ENCODE results near the gene SPRR5. TPM values are rescaled to one million over a fixed set of nuclear protein-coding genes. Genes with fewer than 3 reads are reported as not detected.

Gene SPRR5, protein sequence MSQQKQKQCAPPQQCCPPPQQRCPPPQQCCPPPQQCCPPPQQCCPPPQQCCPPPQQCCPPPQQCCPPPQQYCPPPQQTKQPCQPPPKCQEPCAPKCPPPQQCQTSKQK
- not detected for total RNA-seq

GRCh38 chr1:152946651-152947256, at the start of gene SPRR5:
Gene SPRR5 (plus strand): TSS chr1:152947206. CDS start chr1:152948555, 1,349 bp downstream.
- Mint-ChIP-seq H3K4me3 (no peak within 1 kb of the TSS), H3K4me1 (no peaks in the 10 kb centered on the region), H3K36me3 (ENCODE audit: low read depth) (no peaks in the 10 kb centered on the region), H3K27me3 (no peaks in the 10 kb centered on the region), H3K9me3 (no peaks in the 10 kb centered on the region), H3K27ac (no peak within 1 kb of the TSS)
- POLR2A ChIA-PET = no interaction called here
- CTCF ChIA-PET = no interaction called here
- DNase-seq = no peak

GRCh38 chr1:152899027-152899426, 48.0 kb upstream of the SPRR5 start:
- H3K36me3 Mint-ChIP-seq (ENCODE audit: low read depth) = no peaks in the 10 kb centered on the region
- no peak overlapping the region for H3K4me3 Mint-ChIP-seq
- no peaks in the 10 kb centered on the region for H3K4me1 Mint-ChIP-seq
- ChIA-PET POLR2A (no interaction called here), CTCF (no interaction called here)
- no peaks in the 10 kb centered on the region for H3K9me3 Mint-ChIP-seq
- H3K27ac Mint-ChIP-seq = no peak overlapping the region
- no peak for DNase-seq
- peaks cover 14% of the 10 kb centered on the region for H3K27me3 Mint-ChIP-seq

DNA sequence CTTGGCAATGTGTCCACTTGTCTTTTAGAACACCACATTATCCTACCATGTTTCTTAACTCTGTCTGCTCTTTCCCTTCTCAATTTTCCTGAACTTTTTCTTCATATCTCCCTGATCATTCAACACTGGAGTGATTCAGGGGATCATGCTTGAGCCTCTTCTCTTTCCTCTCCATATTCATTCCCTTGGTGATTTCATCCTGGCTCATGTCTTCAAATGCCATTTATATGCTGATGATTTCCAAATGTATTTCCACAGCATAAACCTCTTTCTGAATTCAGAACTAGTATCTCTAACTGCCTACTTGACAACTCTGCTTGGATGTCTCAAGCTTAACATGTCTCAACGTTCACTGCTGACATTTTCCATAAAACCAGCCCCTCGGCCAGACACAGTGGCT, 47.1 kb upstream of the SPRR5 start:
- H3K36me3 Mint-ChIP-seq (ENCODE audit: low read depth) = no peaks in the 10 kb centered on the region
- H3K27me3 Mint-ChIP-seq = peaks cover 10% of the 10 kb centered on the region
- no peaks in the 10 kb centered on the region for H3K4me1 Mint-ChIP-seq
- H3K4me3 Mint-ChIP-seq = no peak overlapping the region
- DNase-seq = no peak
- no peak overlapping the region for H3K27ac Mint-ChIP-seq
- ChIA-PET CTCF (no interaction called here), POLR2A (no interaction called here)
- H3K9me3 Mint-ChIP-seq = no peaks in the 10 kb centered on the region

DNA sequence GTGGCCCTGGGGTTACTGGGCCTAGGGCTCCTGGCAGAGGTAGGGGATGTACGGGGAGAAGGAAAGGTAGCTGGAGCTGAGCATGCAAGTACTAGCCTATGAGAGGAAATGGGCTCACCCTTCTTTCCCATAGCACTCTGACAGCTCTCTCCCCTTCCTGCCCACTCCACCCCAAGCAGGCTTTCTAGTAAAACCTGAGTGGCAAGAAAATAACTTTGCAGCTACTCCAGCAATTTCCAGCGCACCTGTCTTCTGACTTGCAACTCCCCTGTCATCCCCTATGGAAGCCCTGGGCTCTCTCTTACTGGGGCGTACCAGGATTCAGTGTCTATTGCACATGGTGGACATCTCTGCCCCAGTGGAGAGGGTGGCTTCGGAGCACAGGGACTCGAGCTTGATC, 45.4 kb upstream of the SPRR5 start:
- H3K36me3 Mint-ChIP-seq (ENCODE audit: low read depth) = no peaks in the 10 kb centered on the region
- H3K27me3 Mint-ChIP-seq = peaks cover 5% of the 10 kb centered on the region
- no peaks in the 10 kb centered on the region for H3K4me1 Mint-ChIP-seq
- H3K4me3 Mint-ChIP-seq = no peak overlapping the region
- POLR2A ChIA-PET = interaction anchor here (1.2 kb wide), 1 partner anchor 11 kb away, joined by 3 read pairs; no protein-coding TSS in a partner anchor
- CTCF ChIA-PET = no interaction called here
- no peak for DNase-seq
- no peaks in the 10 kb centered on the region for H3K9me3 Mint-ChIP-seq
- no peak overlapping the region for H3K27ac Mint-ChIP-seq

DNA sequence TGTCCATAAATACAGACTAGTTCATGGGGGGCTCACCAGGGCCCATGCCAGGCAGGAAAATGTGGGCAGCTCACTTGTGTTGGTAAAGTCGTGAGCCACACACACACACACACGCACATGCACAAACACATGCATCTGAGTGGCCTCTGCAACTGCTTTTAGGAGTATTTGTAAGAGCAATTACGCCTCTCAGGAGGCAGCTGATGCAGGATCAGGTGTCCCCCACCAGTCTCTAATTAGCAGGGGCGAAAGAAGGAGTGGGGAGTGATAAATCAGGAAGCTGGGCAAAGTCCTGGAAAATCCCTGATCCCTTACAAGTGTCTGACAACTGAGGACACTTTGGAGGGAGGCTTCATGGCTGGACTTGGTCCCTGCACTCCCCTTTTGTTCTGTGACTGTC, 44.4 kb upstream of the SPRR5 start:
- POLR2A ChIA-PET = interaction anchor here (1.2 kb wide), 1 partner anchor 10 kb away, joined by 3 read pairs; no protein-coding TSS in a partner anchor
- Mint-ChIP-seq H3K9me3 (no peaks in the 10 kb centered on the region), H3K36me3 (ENCODE audit: low read depth) (no peaks in the 10 kb centered on the region), H3K27me3 (peaks cover 6% of the 10 kb centered on the region), H3K27ac (no peak overlapping the region), H3K4me3 (no peak overlapping the region), H3K4me1 (no peaks in the 10 kb centered on the region)
- no peak for DNase-seq
- CTCF ChIA-PET = no interaction called here

GRCh38 chr1:152904688-152905440, 42.1 kb upstream of the SPRR5 start:
- CTCF ChIA-PET = no interaction called here
- H3K27me3 Mint-ChIP-seq = peaks cover 12% of the 10 kb centered on the region
- H3K9me3 Mint-ChIP-seq = no peaks in the 10 kb centered on the region
- DNase-seq = no peak
- no peak overlapping the region for H3K4me3 Mint-ChIP-seq
- no peak overlapping the region for H3K27ac Mint-ChIP-seq
- H3K4me1 Mint-ChIP-seq = no peaks in the 10 kb centered on the region
- POLR2A ChIA-PET = no interaction called here
- H3K36me3 Mint-ChIP-seq (ENCODE audit: low read depth) = no peaks in the 10 kb centered on the region

DNA sequence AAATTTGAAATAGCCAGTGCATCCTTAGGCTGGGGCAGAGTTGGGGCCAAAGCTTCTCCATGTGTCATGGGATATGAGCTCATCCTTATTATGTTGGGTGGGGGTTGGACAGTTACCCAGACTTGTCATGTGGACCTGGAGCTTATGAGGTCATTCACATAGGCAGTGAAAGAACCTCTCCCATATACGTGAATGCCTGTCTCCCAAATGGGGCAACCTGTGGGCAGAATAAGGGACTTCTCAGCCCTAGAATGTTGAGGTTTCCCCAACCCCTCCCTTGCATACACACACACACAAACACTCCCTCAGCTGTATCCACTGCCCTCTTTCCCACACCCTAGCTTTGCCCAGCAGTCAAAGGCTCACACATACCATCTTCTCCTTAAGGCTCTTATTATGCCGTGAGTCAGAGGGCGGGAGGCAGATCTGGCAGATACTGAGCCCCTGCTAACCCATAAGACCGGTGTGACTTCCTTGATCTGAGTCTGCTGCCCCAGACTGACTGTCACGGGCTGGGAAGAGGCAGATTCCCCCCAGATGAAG, 40.9 kb upstream of the SPRR5 start:
- no peak overlapping the region for H3K27ac Mint-ChIP-seq
- no peak for DNase-seq

GRCh38 chr1:152907686-152908601, 39.1 kb upstream of the SPRR5 start, which contains the start of gene IVL:
Gene IVL (plus strand): TSS chr1:152908546. CDS start chr1:152909798, 1,252 bp downstream.
- DNase-seq = no peak
- peaks cover 14% of the 10 kb centered on the region for H3K27me3 Mint-ChIP-seq
- ChIA-PET POLR2A (no interaction called here), CTCF (no interaction called here)
- H3K4me1 Mint-ChIP-seq = no peaks in the 10 kb centered on the region
- H3K9me3 Mint-ChIP-seq = no peaks in the 10 kb centered on the region
- H3K36me3 Mint-ChIP-seq (ENCODE audit: low read depth) = no peaks in the 10 kb centered on the region
- no peak within 1 kb of the TSS for H3K27ac Mint-ChIP-seq
- H3K4me3 Mint-ChIP-seq = no peak within 1 kb of the TSS

More for the DNA sequence above, 40.9 kb upstream of the SPRR5 start:
- ChIA-PET CTCF (no interaction called here), POLR2A (no interaction called here)
- Mint-ChIP-seq H3K9me3 (no peaks in the 10 kb centered on the region), H3K36me3 (ENCODE audit: low read depth) (no peaks in the 10 kb centered on the region), H3K4me1 (no peaks in the 10 kb centered on the region), H3K4me3 (no peak overlapping the region), H3K27me3 (peaks cover 12% of the 10 kb centered on the region)

DNA sequence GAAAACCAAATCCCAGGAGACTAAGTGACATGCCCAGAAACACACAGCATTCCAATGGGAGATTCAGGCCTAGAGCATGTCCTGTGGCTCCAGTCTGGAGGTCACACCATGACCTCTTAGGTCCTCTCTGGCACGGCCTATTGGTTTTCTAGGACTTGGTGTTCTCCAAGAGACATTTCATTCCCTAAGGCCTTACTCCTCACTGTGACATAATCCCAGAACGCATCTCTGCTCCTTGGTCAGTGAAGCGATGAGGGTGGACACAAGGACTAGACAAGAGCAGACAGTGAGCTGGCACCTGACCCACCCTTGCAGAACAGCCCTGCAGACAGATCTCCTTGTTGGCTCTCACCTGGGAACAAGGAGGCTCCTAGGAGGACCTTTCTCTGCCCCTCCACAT, 37.8 kb upstream of the SPRR5 start:
- DNase-seq = no peak
- peaks cover 20% of the 10 kb centered on the region for H3K27me3 Mint-ChIP-seq
- no peaks in the 10 kb centered on the region for H3K9me3 Mint-ChIP-seq
- H3K36me3 Mint-ChIP-seq (ENCODE audit: low read depth) = no peaks in the 10 kb centered on the region
- ChIA-PET POLR2A (no interaction called here), CTCF (no interaction called here)
- no peak overlapping the region for H3K27ac Mint-ChIP-seq
- no peak overlapping the region for H3K4me3 Mint-ChIP-seq
- H3K4me1 Mint-ChIP-seq = no peaks in the 10 kb centered on the region

- ChIA-PET POLR2A (interaction anchor here (1.0 kb wide), 1 partner anchor 10 kb away, joined by 3 read pairs; no protein-coding TSS in a partner anchor), CTCF (no interaction called here)
- no peaks in the 10 kb centered on the region for H3K9me3 Mint-ChIP-seq
- peaks cover 27% of the 10 kb centered on the region for H3K27me3 Mint-ChIP-seq
- H3K4me3 Mint-ChIP-seq = no peak overlapping the region
- DNase-seq = no peak
- H3K27ac Mint-ChIP-seq = no peak overlapping the region
- H3K36me3 Mint-ChIP-seq (ENCODE audit: low read depth) = no peaks in the 10 kb centered on the region
- no peaks in the 10 kb centered on the region for H3K4me1 Mint-ChIP-seq
These were observed 34.5 kb upstream of the SPRR5 start for GRCh38 chr1:152912471-152912870.

GRCh38 chr1:152912900-152913299, 34.1 kb upstream of the SPRR5 start:
- ChIA-PET POLR2A (interaction anchor here (1.0 kb wide), 1 partner anchor 11 kb away, joined by 3 read pairs; no protein-coding TSS in a partner anchor), CTCF (no interaction called here)
- no peak overlapping the region for H3K27ac Mint-ChIP-seq
- no peaks in the 10 kb centered on the region for H3K4me1 Mint-ChIP-seq
- H3K4me3 Mint-ChIP-seq = no peak overlapping the region
- DNase-seq = no peak
- H3K9me3 Mint-ChIP-seq = no peaks in the 10 kb centered on the region
- H3K27me3 Mint-ChIP-seq = peaks cover 25% of the 10 kb centered on the region
- no peaks in the 10 kb centered on the region for H3K36me3 Mint-ChIP-seq (ENCODE audit: low read depth)

DNA sequence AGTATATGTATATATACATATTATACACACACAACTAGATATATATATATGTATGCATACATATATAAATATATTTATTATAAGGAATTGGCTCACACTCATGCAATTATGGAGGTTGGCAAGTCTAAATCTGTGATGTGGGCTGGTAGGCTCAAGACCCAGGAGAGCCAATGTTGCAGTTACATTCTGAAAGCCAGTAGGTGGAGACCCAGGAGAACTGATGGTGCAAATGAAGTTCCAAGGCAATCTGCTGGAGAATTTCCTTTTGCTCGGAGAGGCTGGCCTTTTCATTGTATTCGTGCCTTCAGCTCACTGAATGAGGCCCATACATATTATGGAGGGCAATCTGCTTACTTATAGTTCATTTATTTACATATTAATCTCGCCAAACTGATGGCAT, 29.2 kb upstream of the SPRR5 start:
- DNase-seq = no peak
- no peaks in the 10 kb centered on the region for H3K9me3 Mint-ChIP-seq
- H3K4me3 Mint-ChIP-seq = no peak overlapping the region
- H3K27ac Mint-ChIP-seq = no peak overlapping the region
- CTCF ChIA-PET = no interaction called here
- POLR2A ChIA-PET = no interaction called here
- no peaks in the 10 kb centered on the region for H3K4me1 Mint-ChIP-seq
- H3K27me3 Mint-ChIP-seq = peaks cover 20% of the 10 kb centered on the region
- H3K36me3 Mint-ChIP-seq (ENCODE audit: low read depth) = no peaks in the 10 kb centered on the region

DNA sequence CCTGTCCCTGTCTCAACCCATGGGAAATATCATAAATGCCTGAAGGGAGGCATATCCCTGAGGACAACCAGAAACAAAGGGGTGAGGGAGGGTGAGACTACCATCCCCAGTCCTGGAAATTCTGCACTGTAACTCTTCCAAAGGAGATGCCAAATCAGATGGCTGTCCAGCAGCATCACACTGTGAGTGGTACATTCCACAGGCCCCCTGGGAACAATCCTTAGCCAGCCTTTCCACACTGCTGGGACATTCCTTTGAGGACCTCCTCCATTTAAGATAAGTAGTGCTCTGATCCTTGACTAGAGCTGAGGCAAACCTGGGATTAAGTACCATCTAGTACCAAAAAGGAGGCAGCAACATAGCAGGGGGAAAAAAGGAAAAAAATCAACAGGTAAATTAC, 27.9 kb upstream of the SPRR5 start:
- no peak for DNase-seq
- POLR2A ChIA-PET = no interaction called here
- CTCF ChIA-PET = no interaction called here
- Mint-ChIP-seq H3K4me1 (no peaks in the 10 kb centered on the region), H3K4me3 (no peak overlapping the region), H3K27ac (no peak overlapping the region), H3K27me3 (peaks cover 18% of the 10 kb centered on the region), H3K9me3 (no peaks in the 10 kb centered on the region), H3K36me3 (ENCODE audit: low read depth) (no peaks in the 10 kb centered on the region)
